Glomerular visceral epithelial cell (primary cell): ENCODE data around the gene CEMIP.

ENCODE experiments used
- DNase-seq: peaks from one replicate; pipeline ENCODE4 v3.0.0-alpha.2; 2016; ENCODE audit errors: extremely low spot score

The CEMIP gene

GRCh38 chr15:80888846-80889245 lies 109.7 kb downstream of the CEMIP start:
- no peak for DNase-seq

- DNase-seq = peak; percentile 25
These were observed 111.3 kb downstream of the CEMIP start for GRCh38 chr15:80890341-80891005.

- DNase-seq = no peak
These were observed 111.8 kb downstream of the CEMIP start for GRCh38 chr15:80891006-80891405.

- DNase-seq = no peak
These were observed 113.2 kb downstream of the CEMIP start for GRCh38 chr15:80892414-80892813.

GRCh38 chr15:80893777-80894176 lies 114.6 kb downstream of the CEMIP start:
- DNase-seq = no peak

- DNase-seq = no peak
These were observed 115.9 kb downstream of the CEMIP start for GRCh38 chr15:80895091-80895490.

GRCh38 chr15:80895965-80896364 lies 116.8 kb downstream of the CEMIP start:
- no peak for DNase-seq

- peak; percentile 13 for DNase-seq
These were observed 118.9 kb downstream of the CEMIP start for GRCh38 chr15:80898040-80898439.

- DNase-seq = no peak
These were observed 123.2 kb downstream of the CEMIP start for GRCh38 chr15:80902298-80902801.

- DNase-seq = no peak
These were observed 125.8 kb downstream of the CEMIP start for GRCh38 chr15:80904998-80905397.

GRCh38 chr15:80906159-80906766 lies 127.1 kb downstream of the CEMIP start:
- peak; percentile 80 for DNase-seq

- no peak for DNase-seq
These were observed 132.7 kb downstream of the CEMIP start for GRCh38 chr15:80911821-80912220.

- no peak for DNase-seq
These were observed 133.5 kb downstream of the CEMIP start for GRCh38 chr15:80912673-80913072.

- DNase-seq = no peak
These were observed 134.4 kb downstream of the CEMIP start for GRCh38 chr15:80913541-80913940.

- DNase-seq = no peak
These were observed 136.3 kb downstream of the CEMIP start for GRCh38 chr15:80915472-80915871.

- no peak for DNase-seq
These were observed 136.9 kb downstream of the CEMIP start for GRCh38 chr15:80916056-80916455.

GRCh38 chr15:80918196-80918783 lies 139.1 kb downstream of the CEMIP start:
- no peak for DNase-seq

- DNase-seq = no peak
These were observed 141.1 kb downstream of the CEMIP start for GRCh38 chr15:80920271-80920699.

- DNase-seq = no peak
These were observed 142.7 kb downstream of the CEMIP start for GRCh38 chr15:80921736-80922410.

GRCh38 chr15:80923668-80924067 lies 144.5 kb downstream of the CEMIP start:
- DNase-seq = no peak

GRCh38 chr15:80924278-80924677 lies 145.1 kb downstream of the CEMIP start:
- DNase-seq = no peak

- peak; percentile 80 for DNase-seq
These were observed 146.5 kb downstream of the CEMIP start for GRCh38 chr15:80925597-80926059.
